ENCODE measurements around the gene CADPS.

DNA sequence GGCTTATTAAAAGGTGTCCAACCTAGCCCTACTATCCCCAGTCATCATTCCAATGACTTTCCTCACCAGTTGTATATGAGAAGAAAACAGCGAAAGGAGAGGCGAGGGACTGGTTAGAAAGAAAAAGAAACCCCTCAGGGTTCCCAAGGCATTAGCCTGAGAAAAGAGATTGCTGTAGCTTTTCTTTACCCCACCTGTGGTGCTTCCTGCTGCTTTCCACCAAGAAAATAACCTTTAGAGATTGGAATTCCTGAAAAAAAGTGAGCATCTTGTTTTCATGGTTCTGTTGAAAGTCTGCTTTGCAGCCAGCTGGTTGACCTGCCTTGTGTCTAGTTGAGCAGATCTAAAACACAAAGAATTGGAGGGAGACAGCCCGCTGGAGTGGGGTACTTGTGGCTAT lies 196.4 kb downstream of the CADPS start:
- no peak for TF ChIP-seq EZH2 (IDR thresholded peaks at IDR 0.05; ENCODE audit: borderline replicate concordance, insufficient read depth, low read length, poor library complexity, severe bottlenecking)
- TF ChIP-seq, protein P1, sequence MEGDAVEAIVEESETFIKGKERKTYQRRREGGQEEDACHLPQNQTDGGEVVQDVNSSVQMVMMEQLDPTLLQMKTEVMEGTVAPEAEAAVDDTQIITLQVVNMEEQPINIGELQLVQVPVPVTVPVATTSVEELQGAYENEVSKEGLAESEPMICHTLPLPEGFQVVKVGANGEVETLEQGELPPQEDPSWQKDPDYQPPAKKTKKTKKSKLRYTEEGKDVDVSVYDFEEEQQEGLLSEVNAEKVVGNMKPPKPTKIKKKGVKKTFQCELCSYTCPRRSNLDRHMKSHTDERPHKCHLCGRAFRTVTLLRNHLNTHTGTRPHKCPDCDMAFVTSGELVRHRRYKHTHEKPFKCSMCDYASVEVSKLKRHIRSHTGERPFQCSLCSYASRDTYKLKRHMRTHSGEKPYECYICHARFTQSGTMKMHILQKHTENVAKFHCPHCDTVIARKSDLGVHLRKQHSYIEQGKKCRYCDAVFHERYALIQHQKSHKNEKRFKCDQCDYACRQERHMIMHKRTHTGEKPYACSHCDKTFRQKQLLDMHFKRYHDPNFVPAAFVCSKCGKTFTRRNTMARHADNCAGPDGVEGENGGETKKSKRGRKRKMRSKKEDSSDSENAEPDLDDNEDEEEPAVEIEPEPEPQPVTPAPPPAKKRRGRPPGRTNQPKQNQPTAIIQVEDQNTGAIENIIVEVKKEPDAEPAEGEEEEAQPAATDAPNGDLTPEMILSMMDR (IDR thresholded peaks at IDR 0.05; ENCODE audit: poor library complexity, severe bottlenecking) = no peak
- no peak for TF ChIP-seq POLR2AphosphoS5 (IDR thresholded peaks at IDR 0.05)
- TF ChIP-seq EP300 (conservative IDR thresholded peaks at IDR 0.05; ENCODE audit: poor library complexity, severe bottlenecking) = no peak
- TF ChIP-seq, protein P2, sequence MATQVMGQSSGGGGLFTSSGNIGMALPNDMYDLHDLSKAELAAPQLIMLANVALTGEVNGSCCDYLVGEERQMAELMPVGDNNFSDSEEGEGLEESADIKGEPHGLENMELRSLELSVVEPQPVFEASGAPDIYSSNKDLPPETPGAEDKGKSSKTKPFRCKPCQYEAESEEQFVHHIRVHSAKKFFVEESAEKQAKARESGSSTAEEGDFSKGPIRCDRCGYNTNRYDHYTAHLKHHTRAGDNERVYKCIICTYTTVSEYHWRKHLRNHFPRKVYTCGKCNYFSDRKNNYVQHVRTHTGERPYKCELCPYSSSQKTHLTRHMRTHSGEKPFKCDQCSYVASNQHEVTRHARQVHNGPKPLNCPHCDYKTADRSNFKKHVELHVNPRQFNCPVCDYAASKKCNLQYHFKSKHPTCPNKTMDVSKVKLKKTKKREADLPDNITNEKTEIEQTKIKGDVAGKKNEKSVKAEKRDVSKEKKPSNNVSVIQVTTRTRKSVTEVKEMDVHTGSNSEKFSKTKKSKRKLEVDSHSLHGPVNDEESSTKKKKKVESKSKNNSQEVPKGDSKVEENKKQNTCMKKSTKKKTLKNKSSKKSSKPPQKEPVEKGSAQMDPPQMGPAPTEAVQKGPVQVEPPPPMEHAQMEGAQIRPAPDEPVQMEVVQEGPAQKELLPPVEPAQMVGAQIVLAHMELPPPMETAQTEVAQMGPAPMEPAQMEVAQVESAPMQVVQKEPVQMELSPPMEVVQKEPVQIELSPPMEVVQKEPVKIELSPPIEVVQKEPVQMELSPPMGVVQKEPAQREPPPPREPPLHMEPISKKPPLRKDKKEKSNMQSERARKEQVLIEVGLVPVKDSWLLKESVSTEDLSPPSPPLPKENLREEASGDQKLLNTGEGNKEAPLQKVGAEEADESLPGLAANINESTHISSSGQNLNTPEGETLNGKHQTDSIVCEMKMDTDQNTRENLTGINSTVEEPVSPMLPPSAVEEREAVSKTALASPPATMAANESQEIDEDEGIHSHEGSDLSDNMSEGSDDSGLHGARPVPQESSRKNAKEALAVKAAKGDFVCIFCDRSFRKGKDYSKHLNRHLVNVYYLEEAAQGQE (IDR thresholded peaks at IDR 0.05; ENCODE audit: borderline replicate concordance) = no peak
- TF ChIP-seq MXI1 (conservative IDR thresholded peaks at IDR 0.05; ENCODE audit: poor library complexity, severe bottlenecking) = no peak
- TF ChIP-seq SMC3 (conservative IDR thresholded peaks at IDR 0.05; ENCODE audit: poor library complexity) = no peak

All from neural cell (in vitro differentiated cells).